ENCODE results near the gene ELOVL3.
"Not testable (repeated sequence)": the region's sequence is repeated elsewhere in the genome, so short reads cannot be mapped to it uniquely, and the experiment has no call there.

ELOVL3 gene

GRCh38 chr10:102213599-102213998 is 12.5 kb upstream of the ELOVL3 start:
- not testable (repeated sequence) for H3K4ac ChIP-seq (ENCODE audit: low read length); H2BK12ac ChIP-seq (ENCODE audit: low read length); H2BK120ac ChIP-seq (ENCODE audit: low read depth, low read length); H3K18ac ChIP-seq (ENCODE audit: low read length); H4K8ac ChIP-seq (ENCODE audit: low read depth, low read length); H2AK5ac ChIP-seq (ENCODE audit: low read depth, low read length); H3K4me2 ChIP-seq (ENCODE audit: insufficient read depth, low read length, poor library complexity, severe bottlenecking); H3K4me1 ChIP-seq (ENCODE audit: control insufficient read depth in 2 of 2, insufficient read depth in 1 of 2, low read depth in 1 of 2, low read length in 2 of 2); H3K9ac ChIP-seq (ENCODE audit: low read depth, low read length, poor library complexity); H3K23ac ChIP-seq (ENCODE audit: low read depth, low read length, poor library complexity); H2AFZ ChIP-seq (ENCODE audit: low read length); H3K27me3 ChIP-seq (ENCODE audit: control insufficient read depth in 3 of 3, insufficient read depth in 3 of 3, low read depth in 1 of 3, low read length in 3 of 3); H4K91ac ChIP-seq (ENCODE audit: low read depth, low read length, poor library complexity); H3K9me3 ChIP-seq (replicated peaks in 1 of 2; ENCODE audit: control insufficient read depth in 2 of 2, insufficient read depth in 1 of 2, low read depth in 1 of 2, low read length in 2 of 2); H2BK5ac ChIP-seq (ENCODE audit: low read length); H3K27ac ChIP-seq (replicated peaks; ENCODE audit: low read length); H3K14ac ChIP-seq (ENCODE audit: low read length); H3K79me1 ChIP-seq (ENCODE audit: low read depth, low read length); DNase-seq (ENCODE audit: low spot score); H2BK15ac ChIP-seq (ENCODE audit: low read length); H3K36me3 ChIP-seq (replicated peaks in 1 of 2; ENCODE audit: control insufficient read depth in 2 of 2, insufficient read depth in 2 of 2, low read length in 2 of 2); H3K4me3 ChIP-seq (ENCODE audit: low read length in 2 of 2)
- no CpG with 5 or more reads among the region's 4 CpGs for WGBS, 2 donors (ENCODE audit: extremely low coverage in 2 of 2, insufficient read length in 2 of 2, insufficient replicate concordance in 1 of 2)

DNA sequence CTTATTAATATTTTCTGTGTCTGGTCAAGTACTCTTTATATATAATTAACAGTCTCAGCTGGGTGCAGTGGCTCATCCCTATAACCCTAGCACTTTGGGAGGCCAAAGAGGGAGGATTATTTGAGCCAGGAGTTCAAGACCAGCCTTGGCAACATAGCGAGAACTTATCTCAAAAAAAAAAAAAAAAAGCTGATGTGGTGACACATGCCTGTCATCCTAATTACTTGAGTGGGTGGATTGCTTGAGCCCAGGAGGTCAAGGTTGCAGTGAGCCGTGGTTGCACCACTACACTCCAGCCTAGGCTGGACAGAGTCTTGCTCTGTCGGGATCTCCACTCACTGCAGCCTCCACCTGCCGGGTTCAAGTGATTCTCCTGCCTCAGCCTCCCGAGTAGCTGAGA is 6.7 kb upstream of the ELOVL3 start:
- no peak overlapping the region for H2AFZ ChIP-seq (ENCODE audit: low read length)
- no peak overlapping the region for H4K91ac ChIP-seq (ENCODE audit: low read depth, low read length, poor library complexity)
- H3K27me3 ChIP-seq (ENCODE audit: control insufficient read depth in 3 of 3, insufficient read depth in 3 of 3, low read depth in 1 of 3, low read length in 3 of 3) = peaks cover 0 to 11% (median 0%) of the 10 kb centered on the region in 3 experiments
- H3K9me3 ChIP-seq (replicated peaks in 1 of 2; ENCODE audit: control insufficient read depth in 2 of 2, insufficient read depth in 1 of 2, low read depth in 1 of 2, low read length in 2 of 2) = no peaks in the 10 kb centered on the region
- no peak overlapping the region for H3K23ac ChIP-seq (ENCODE audit: low read depth, low read length, poor library complexity)
- H3K36me3 ChIP-seq (replicated peaks in 1 of 2; ENCODE audit: control insufficient read depth in 2 of 2, insufficient read depth in 2 of 2, low read length in 2 of 2) = no peaks in the 10 kb centered on the region
- no peaks in the 10 kb centered on the region for H3K4me1 ChIP-seq (ENCODE audit: control insufficient read depth in 2 of 2, insufficient read depth in 1 of 2, low read depth in 1 of 2, low read length in 2 of 2)
- H2BK120ac ChIP-seq (ENCODE audit: low read depth, low read length) = no peak overlapping the region
- H3K9ac ChIP-seq (ENCODE audit: low read depth, low read length, poor library complexity) = no peak overlapping the region
- H3K79me1 ChIP-seq (ENCODE audit: low read depth, low read length) = no peaks in the 10 kb centered on the region
- no peak overlapping the region for H2BK12ac ChIP-seq (ENCODE audit: low read length)
- H2BK15ac ChIP-seq (ENCODE audit: low read length) = no peak overlapping the region
- no CpG with 5 or more reads among the region's 5 CpGs for WGBS, 2 donors (ENCODE audit: extremely low coverage in 2 of 2, insufficient read length in 2 of 2, insufficient replicate concordance in 1 of 2)
- H3K4ac ChIP-seq (ENCODE audit: low read length) = no peak overlapping the region
- DNase-seq (ENCODE audit: low spot score) = no peak
- H3K4me2 ChIP-seq (ENCODE audit: insufficient read depth, low read length, poor library complexity, severe bottlenecking) = no peak overlapping the region
- H2BK5ac ChIP-seq (ENCODE audit: low read length) = no peak overlapping the region
- H3K14ac ChIP-seq (ENCODE audit: low read length) = no peak overlapping the region
- H3K18ac ChIP-seq (ENCODE audit: low read length) = no peak overlapping the region
- no peak overlapping the region for H3K27ac ChIP-seq (replicated peaks; ENCODE audit: low read length)
- no peak overlapping the region for H4K8ac ChIP-seq (ENCODE audit: low read depth, low read length)
- H2AK5ac ChIP-seq (ENCODE audit: low read depth, low read length) = no peak overlapping the region
- no peak overlapping the region for H3K4me3 ChIP-seq (ENCODE audit: low read length in 2 of 2)

DNA sequence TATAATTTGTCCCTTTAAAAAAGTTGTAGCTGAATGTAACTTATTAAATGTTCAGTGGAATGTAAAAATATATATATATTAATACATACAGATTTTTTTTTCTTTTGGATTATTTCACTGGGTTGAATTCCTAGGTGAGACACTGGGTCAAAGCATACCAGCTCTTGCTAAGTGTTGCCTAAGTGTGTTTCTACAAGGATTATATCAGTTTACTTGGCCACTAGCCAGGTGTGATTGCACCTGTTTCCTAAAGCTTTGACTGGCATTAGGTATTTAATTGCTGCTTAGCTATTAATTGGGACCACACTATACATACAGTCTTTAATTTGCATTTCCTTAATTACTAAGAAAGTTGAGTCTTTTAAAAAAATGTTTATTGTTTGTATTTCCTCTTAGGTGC is 5.5 kb upstream of the ELOVL3 start:
- no peaks in the 10 kb centered on the region for H3K79me1 ChIP-seq (ENCODE audit: low read depth, low read length)
- H3K4me3 ChIP-seq (ENCODE audit: low read length in 2 of 2) = no peak overlapping the region
- H2BK5ac ChIP-seq (ENCODE audit: low read length) = no peak overlapping the region
- H2BK15ac ChIP-seq (ENCODE audit: low read length) = no peak overlapping the region
- H3K9me3 ChIP-seq (replicated peaks in 1 of 2; ENCODE audit: control insufficient read depth in 2 of 2, insufficient read depth in 1 of 2, low read depth in 1 of 2, low read length in 2 of 2) = no peaks in the 10 kb centered on the region
- no peak overlapping the region for H2BK12ac ChIP-seq (ENCODE audit: low read length)
- no peak overlapping the region for H4K91ac ChIP-seq (ENCODE audit: low read depth, low read length, poor library complexity)
- H3K23ac ChIP-seq (ENCODE audit: low read depth, low read length, poor library complexity) = no peak overlapping the region
- H2BK120ac ChIP-seq (ENCODE audit: low read depth, low read length) = no peak overlapping the region
- H3K36me3 ChIP-seq (replicated peaks in 1 of 2; ENCODE audit: control insufficient read depth in 2 of 2, insufficient read depth in 2 of 2, low read length in 2 of 2) = no peaks in the 10 kb centered on the region
- DNase-seq (ENCODE audit: low spot score) = no peak
- no peak overlapping the region for H3K27ac ChIP-seq (replicated peaks; ENCODE audit: low read length)
- H2AFZ ChIP-seq (ENCODE audit: low read length) = no peak overlapping the region
- H3K4me2 ChIP-seq (ENCODE audit: insufficient read depth, low read length, poor library complexity, severe bottlenecking) = no peak overlapping the region
- H4K8ac ChIP-seq (ENCODE audit: low read depth, low read length) = no peak overlapping the region
- H3K4ac ChIP-seq (ENCODE audit: low read length) = no peak overlapping the region
- peaks cover 0 to 11% (median 6%) of the 10 kb centered on the region in 3 experiments for H3K27me3 ChIP-seq (ENCODE audit: control insufficient read depth in 3 of 3, insufficient read depth in 3 of 3, low read depth in 1 of 3, low read length in 3 of 3)
- no peak overlapping the region for H3K18ac ChIP-seq (ENCODE audit: low read length)
- no peak overlapping the region for H2AK5ac ChIP-seq (ENCODE audit: low read depth, low read length)
- peaks cover under 1% of the 10 kb centered on the region in 2 donors for H3K4me1 ChIP-seq (ENCODE audit: control insufficient read depth in 2 of 2, insufficient read depth in 1 of 2, low read depth in 1 of 2, low read length in 2 of 2)
- H3K9ac ChIP-seq (ENCODE audit: low read depth, low read length, poor library complexity) = no peak overlapping the region
- H3K14ac ChIP-seq (ENCODE audit: low read length) = no peak overlapping the region

GRCh38 chr10:102222797-102223196 is 3.3 kb upstream of the ELOVL3 start:
- Histone ChIP-seq H2BK12ac (ENCODE audit: low read length) (no peak overlapping the region), H2BK5ac (ENCODE audit: low read length) (no peak overlapping the region), H2AFZ (ENCODE audit: low read length) (no peak overlapping the region), H3K4me2 (ENCODE audit: insufficient read depth, low read length, poor library complexity, severe bottlenecking) (no peak overlapping the region), H3K9me3 (replicated peaks in 1 of 2; ENCODE audit: control insufficient read depth in 2 of 2, insufficient read depth in 1 of 2, low read depth in 1 of 2, low read length in 2 of 2) (peaks cover 0 to 3% of the 10 kb centered on the region in 2 donors), H3K27me3 (ENCODE audit: control insufficient read depth in 3 of 3, insufficient read depth in 3 of 3, low read depth in 1 of 3, low read length in 3 of 3) (peaks cover 2 to 27% (median 26%) of the 10 kb centered on the region in 3 experiments), H3K4ac (ENCODE audit: low read length) (no peak overlapping the region), H3K27ac (replicated peaks; ENCODE audit: low read length) (no peak overlapping the region), H3K36me3 (replicated peaks in 1 of 2; ENCODE audit: control insufficient read depth in 2 of 2, insufficient read depth in 2 of 2, low read length in 2 of 2) (no peaks in the 10 kb centered on the region), H3K14ac (ENCODE audit: low read length) (no peak overlapping the region), H3K79me1 (ENCODE audit: low read depth, low read length) (no peaks in the 10 kb centered on the region), H2BK15ac (ENCODE audit: low read length) (no peak overlapping the region), H3K18ac (ENCODE audit: low read length) (no peak overlapping the region), H2BK120ac (ENCODE audit: low read depth, low read length) (no peak overlapping the region), H4K91ac (ENCODE audit: low read depth, low read length, poor library complexity) (no peak overlapping the region), H3K4me3 (ENCODE audit: low read length in 2 of 2) (no peak overlapping the region), H2AK5ac (ENCODE audit: low read depth, low read length) (no peak overlapping the region), H3K23ac (ENCODE audit: low read depth, low read length, poor library complexity) (no peak overlapping the region), H4K8ac (ENCODE audit: low read depth, low read length) (no peak overlapping the region), H3K4me1 (ENCODE audit: control insufficient read depth in 2 of 2, insufficient read depth in 1 of 2, low read depth in 1 of 2, low read length in 2 of 2) (peaks cover 4% of the 10 kb centered on the region in 2 donors), H3K9ac (ENCODE audit: low read depth, low read length, poor library complexity) (no peak overlapping the region)
- WGBS, 2 donors (ENCODE audit: extremely low coverage in 2 of 2, insufficient read length in 2 of 2, insufficient replicate concordance in 1 of 2) = no CpG with 5 or more reads among the region's 5 CpGs
- DNase-seq (ENCODE audit: low spot score) = no peak

Data from neuronal stem cell (in vitro differentiated cells).